Stomach (tissue), 9 donors: ENCODE results near the gene SMARCA4. TPM values are rescaled to one million over a fixed set of nuclear protein-coding genes. Genes with fewer than 3 reads are reported as not detected.

Source experiments
- DNase-seq, 2 donors: peaks; one replicate each; pipeline versions ENCODE4 v3.0.0 to v3.0.0-alpha.2; 2013 to 2019
- H3K27ac ChIP-seq, 5 donors: fragments of 200-600 bp in 4 of 5; sonication (generic) in 4 of 5; one replicate each; pipeline ENCODE4 v1.5.1; 2013 to 2019; ENCODE audit warnings: mild to moderate bottlenecking in 1 of 5, moderate library complexity in 1 of 5
- H3K27me3 ChIP-seq, 3 donors: fragments of 200-600 bp; sonication (generic); one replicate each; pipeline ENCODE4 v1.5.1; 2017 to 2019; ENCODE audit warnings: mixed run types in 1 of 3
- H3K36me3 ChIP-seq, 4 donors: fragments of 200-600 bp; sonication (generic); 1 replicate in 3 of 4; 2 replicates in 1 of 4; pipeline ENCODE4 v1.5.1; 2016 to 2019
- H3K4me1 ChIP-seq, 4 donors: fragments of 200-600 bp; sonication (generic); one replicate each; pipeline ENCODE4 v1.5.1; 2016 to 2019
- H3K4me3 ChIP-seq, 4 donors: fragments of 200-600 bp; sonication (generic) in 3 of 4; one replicate each; pipeline ENCODE4 v1.5.1; 2016 to 2019; ENCODE audit warnings: mild to moderate bottlenecking in 1 of 4
- H3K9me3 ChIP-seq, 4 donors: fragments of 200-600 bp; sonication (generic); one replicate each; pipeline ENCODE4 v1.5.1; 2016 to 2019
- CTCF ChIP-seq, 7 experiments: fragments of 450-650 bp in 4 of 7; fragments of 200-600 bp in 3 of 7; sonication (generic) in 3 of 7; IDR thresholded peaks; one replicate each; pipeline ENCODE4 v1.5.1; 2016 to 2019; ENCODE audit warnings: antibody characterized with exemption in 7 of 7, control low read depth in 2 of 7, mild to moderate bottlenecking in 1 of 7
- EP300 ChIP-seq: sonication (generic); formaldehyde crosslinking; IDR thresholded peaks from one replicate; pipeline ENCODE4 v1.6.1; 2017; ENCODE audit warnings: antibody characterized with exemption
- POLR2A ChIP-seq, 4 donors: fragments of 450-650 bp; IDR thresholded peaks; one replicate each; pipeline ENCODE4 v1.6.1; 2016; ENCODE audit warnings: antibody characterized with exemption in 4 of 4, control low read depth in 2 of 4, mild to moderate bottlenecking in 1 of 4, moderate library complexity in 1 of 4
- POLR2AphosphoS5 ChIP-seq, 3 donors: sonication (generic); formaldehyde crosslinking; IDR thresholded peaks; one replicate each; pipeline ENCODE4 v1.6.1; 2016; ENCODE audit warnings: antibody characterized with exemption in 3 of 3
- WGBS, 5 donors: extraction: QIAGEN DNeasy Blood & Tissue Kit in 3 of 5; methylation state at CpG; one replicate each; pipeline versions ENCODE4 v1.1.5 to v1.1.7; 2013 to 2018; 5-methylcytosine and 5-hydroxymethylcytosine counted together
- intact Hi-C: fragments of 100-400 bp; cut with DNase I; formaldehyde crosslinking; loops from one replicate; pipeline ENCODE4 v1.15.1; 2023; ENCODE audit warnings: low total_unique reads
- polyA plus RNA-seq, 3 donors: library from polyadenylated mRNA; stranded (reverse); fragments of 200-250 nt; gene quantifications; one replicate each; pipeline ENCODE4 v1.2.3, GENCODE V29; 2013
- total RNA-seq, 5 donors: library from RNA; depleted of rRNA; stranded (reverse); fragments of >200 nt; gene quantifications; one replicate each; pipeline versions ENCODE4 v1.1.0 to v1.2.3, GENCODE V29; 2014 to 2016
- donor health status: healthy with polysubstance abuse.
- donor health status: Bipolar disorder and iron deficiency.
- donor health status: healthy.

SMARCA4 gene
- total and polyA plus RNA-seq, 8 donors: 28.6 to 158 (median 60.9) TPM

DNA sequence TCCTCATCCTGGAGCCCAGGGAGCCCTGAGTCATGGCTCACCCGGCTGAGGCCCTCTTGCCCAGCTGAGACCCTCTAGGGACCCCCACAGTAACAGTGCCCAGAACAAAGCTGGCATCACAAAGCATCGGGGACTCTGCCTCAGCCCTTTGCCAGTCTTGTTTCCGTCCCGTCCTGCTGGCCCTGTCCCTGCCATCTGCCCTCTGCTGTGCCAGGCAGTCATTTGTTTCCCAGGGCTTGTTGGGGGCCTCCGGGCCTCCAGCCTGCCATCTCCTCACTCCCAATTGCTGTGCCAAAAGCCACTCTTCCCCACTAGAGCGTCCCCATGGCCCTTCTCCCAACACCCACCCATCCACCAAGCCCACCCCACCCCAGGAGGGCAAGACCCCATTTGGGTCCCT lies 64.2 kb downstream of the SMARCA4 start:
- no peaks in the 10 kb centered on the region for H3K4me1 ChIP-seq
- peaks cover 95 to 100% (median 100%) of the 10 kb centered on the region in 4 donors for H3K36me3 ChIP-seq
- TF ChIP-seq POLR2AphosphoS5 (IDR thresholded peaks at IDR 0.05): no peak
- TF ChIP-seq EP300: no peak
- TF ChIP-seq CTCF (IDR thresholded peaks at IDR 0.05): no peak
- WGBS, 5 donors: 74 to 100% (median 91%) methylated on average over 3 to 6 of the region's 6 CpGs
- H3K9me3 ChIP-seq: no peaks in the 10 kb centered on the region
- no peak for DNase-seq
- H3K27me3 ChIP-seq: no peaks in the 10 kb centered on the region
- H3K4me3 ChIP-seq: no peak overlapping the region
- no peak overlapping the region for H3K27ac ChIP-seq
- intact Hi-C loops: no loop called here

- H3K4me1 ChIP-seq: no peaks in the 10 kb centered on the region
- H3K4me3 ChIP-seq: no peak overlapping the region
- no peak for TF ChIP-seq POLR2A (IDR thresholded peaks at IDR 0.05)
- no peak for TF ChIP-seq EP300
- no peak for TF ChIP-seq POLR2AphosphoS5 (IDR thresholded peaks at IDR 0.05)
- no peak for TF ChIP-seq CTCF (IDR thresholded peaks at IDR 0.05)
- WGBS, 5 donors: 92 to 96% (median 94%) methylated on average over 18 of the region's 18 CpGs
- intact Hi-C loops: no loop called here
- H3K9me3 ChIP-seq: no peaks in the 10 kb centered on the region
- DNase-seq: no peak
- H3K27me3 ChIP-seq: no peaks in the 10 kb centered on the region
- no peak overlapping the region for H3K27ac ChIP-seq
- H3K36me3 ChIP-seq: peaks cover 95 to 100% (median 100%) of the 10 kb centered on the region in 4 donors
These were observed 64.6 kb downstream of the SMARCA4 start for GRCh38 chr19:11025445-11025844.

DNA sequence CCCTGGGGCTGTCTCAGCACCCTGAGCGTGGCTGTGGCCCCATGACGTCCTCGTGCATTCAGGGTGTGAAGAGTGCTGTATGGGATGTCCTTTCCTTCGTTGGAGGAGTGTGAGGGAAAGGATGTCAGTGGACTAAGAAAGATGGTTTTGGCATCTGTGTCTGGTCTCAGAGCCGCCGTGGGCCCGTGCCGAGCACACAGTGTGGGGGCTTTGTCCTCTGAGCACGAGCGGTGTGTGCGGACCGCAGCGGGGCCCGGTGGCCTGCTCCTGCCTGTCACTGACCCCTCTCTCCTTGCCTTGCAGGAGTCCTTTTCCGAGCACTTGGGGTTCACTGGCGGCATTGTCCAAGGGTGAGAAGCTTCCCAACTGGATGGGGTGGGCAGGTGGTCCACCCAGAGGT lies 65.2 kb downstream of the SMARCA4 start:
- Histone ChIP-seq H3K9me3 (no peaks in the 10 kb centered on the region), H3K36me3 (peaks cover 95 to 100% (median 100%) of the 10 kb centered on the region in 4 donors), H3K27me3 (no peaks in the 10 kb centered on the region), H3K27ac (no peak overlapping the region), H3K4me1 (no peaks in the 10 kb centered on the region), H3K4me3 (no peak overlapping the region)
- TF ChIP-seq POLR2A (IDR thresholded peaks at IDR 0.05): no peak
- TF ChIP-seq EP300: no peak
- no peak for TF ChIP-seq CTCF (IDR thresholded peaks at IDR 0.05)
- TF ChIP-seq POLR2AphosphoS5 (IDR thresholded peaks at IDR 0.05): no peak
- 88 to 95% (median 91%) methylated on average over 14 to 16 of the region's 16 CpGs for WGBS, 5 donors
- intact Hi-C loops: no loop called here
- no peak for DNase-seq

GRCh38 chr19:11027381-11027780 lies 66.6 kb downstream of the SMARCA4 start:
- Histone ChIP-seq H3K4me3 (no peak overlapping the region), H3K27me3 (no peaks in the 10 kb centered on the region), H3K4me1 (no peaks in the 10 kb centered on the region), H3K9me3 (no peaks in the 10 kb centered on the region), H3K36me3 (peaks cover 93 to 100% (median 100%) of the 10 kb centered on the region in 4 donors), H3K27ac (no peak overlapping the region)
- 91 to 97% (median 93%) methylated on average over 10 to 14 of the region's 14 CpGs for WGBS, 5 donors
- intact Hi-C loops: no loop called here
- no peak for DNase-seq
- TF ChIP-seq POLR2A (IDR thresholded peaks at IDR 0.05) (no peak), POLR2AphosphoS5 (IDR thresholded peaks at IDR 0.05) (no peak), EP300 (no peak), CTCF (IDR thresholded peaks at IDR 0.05) (no peak)
